ENCODE results near the gene EAPP. TPM values are rescaled to one million over a fixed set of nuclear protein-coding genes. Genes with fewer than 3 reads are reported as not detected.
A peak's percentile ranks its signal among the peaks of the same experiment; 100 is the strongest.
"Not testable (repeated sequence)": the region's sequence is repeated elsewhere in the genome, so short reads cannot be mapped to it uniquely, and the experiment has no call there.

EAPP gene
- total RNA-seq, 1 donor from 2014 or later: 43.0 TPM

GRCh38 chr14:34538096-34538495 is 1.4 kb downstream of the EAPP start:
- not testable (repeated sequence) for DNase-seq

GRCh38 chr14:34537677-34538009 is 1.9 kb downstream of the EAPP start:
- no peak for DNase-seq

- DNase-seq: no peak
Observed at GRCh38 chr14:34536951-34537676, 2.4 kb downstream of the EAPP start.

GRCh38 chr14:34527591-34527990 is 11.9 kb downstream of the EAPP start:
- no peak for DNase-seq

GRCh38 chr14:34524216-34524615 is 15.3 kb downstream of the EAPP start:
- not testable (repeated sequence) for DNase-seq

- no peak for DNase-seq
Observed at GRCh38 chr14:34522496-34522895, 17.0 kb downstream of the EAPP start.

- not testable (repeated sequence) for DNase-seq
Observed at GRCh38 chr14:34521071-34521470, 18.4 kb downstream of the EAPP start.

- not testable (repeated sequence) for DNase-seq
Observed at GRCh38 chr14:34520304-34520970, 19.1 kb downstream of the EAPP start.

- DNase-seq: no peak
Observed at GRCh38 chr14:34507884-34508283, 31.6 kb downstream of the EAPP start.

GRCh38 chr14:34507459-34507858 is 32.0 kb downstream of the EAPP start:
- no peak for DNase-seq

- not testable (repeated sequence) for DNase-seq
Observed at GRCh38 chr14:34505124-34505491, 34.4 kb downstream of the EAPP start.

- not testable (repeated sequence) for DNase-seq
Observed at GRCh38 chr14:34504027-34504426, 35.5 kb downstream of the EAPP start.

- DNase-seq: no peak
Observed at GRCh38 chr14:34502545-34503225, 36.8 kb downstream of the EAPP start.

- DNase-seq: no peak
Observed at GRCh38 chr14:34502001-34502400, 37.5 kb downstream of the EAPP start.

GRCh38 chr14:34501004-34501580 is 38.4 kb downstream of the EAPP start:
- no peak for DNase-seq

GRCh38 chr14:34498684-34499412 is 40.7 kb downstream of the EAPP start:
- DNase-seq: peak; percentile 16

GRCh38 chr14:34496679-34497513 is 42.6 kb downstream of the EAPP start:
- DNase-seq: peak; percentile 92

GRCh38 chr14:34496007-34496678 is 43.4 kb downstream of the EAPP start:
- no peak for DNase-seq

- DNase-seq: no peak
Observed at GRCh38 chr14:34489324-34489723, 50.2 kb downstream of the EAPP start.

GRCh38 chr14:34488528-34488927 is 51.0 kb downstream of the EAPP start:
- DNase-seq: no peak

GRCh38 chr14:34484726-34485125 is 54.8 kb downstream of the EAPP start:
- no peak for DNase-seq

All from tongue (tissue), 2 donors.